ENCODE measurements around the gene CHID1.

DNA sequence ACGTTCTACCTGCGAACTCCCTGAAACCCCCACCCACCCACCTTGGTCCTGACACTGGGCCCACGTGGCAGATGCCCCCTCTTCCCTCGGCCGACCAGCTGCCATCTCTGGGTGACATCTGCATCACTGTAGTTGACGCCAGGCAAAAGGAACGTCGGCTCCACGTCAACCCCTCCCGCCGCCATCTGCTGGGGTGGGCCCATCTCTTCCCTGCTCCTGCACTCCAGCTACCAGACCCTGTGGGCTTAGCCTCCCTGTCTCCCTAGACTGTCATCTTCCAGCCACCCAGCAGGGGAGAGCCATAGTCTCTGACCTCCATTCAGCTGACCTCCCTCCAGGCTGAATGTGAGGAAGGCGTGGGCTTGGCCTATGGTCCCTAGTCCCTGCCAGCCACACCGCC is 21.4 kb downstream of the CHID1 start:
- TF ChIP-seq, protein P1, sequence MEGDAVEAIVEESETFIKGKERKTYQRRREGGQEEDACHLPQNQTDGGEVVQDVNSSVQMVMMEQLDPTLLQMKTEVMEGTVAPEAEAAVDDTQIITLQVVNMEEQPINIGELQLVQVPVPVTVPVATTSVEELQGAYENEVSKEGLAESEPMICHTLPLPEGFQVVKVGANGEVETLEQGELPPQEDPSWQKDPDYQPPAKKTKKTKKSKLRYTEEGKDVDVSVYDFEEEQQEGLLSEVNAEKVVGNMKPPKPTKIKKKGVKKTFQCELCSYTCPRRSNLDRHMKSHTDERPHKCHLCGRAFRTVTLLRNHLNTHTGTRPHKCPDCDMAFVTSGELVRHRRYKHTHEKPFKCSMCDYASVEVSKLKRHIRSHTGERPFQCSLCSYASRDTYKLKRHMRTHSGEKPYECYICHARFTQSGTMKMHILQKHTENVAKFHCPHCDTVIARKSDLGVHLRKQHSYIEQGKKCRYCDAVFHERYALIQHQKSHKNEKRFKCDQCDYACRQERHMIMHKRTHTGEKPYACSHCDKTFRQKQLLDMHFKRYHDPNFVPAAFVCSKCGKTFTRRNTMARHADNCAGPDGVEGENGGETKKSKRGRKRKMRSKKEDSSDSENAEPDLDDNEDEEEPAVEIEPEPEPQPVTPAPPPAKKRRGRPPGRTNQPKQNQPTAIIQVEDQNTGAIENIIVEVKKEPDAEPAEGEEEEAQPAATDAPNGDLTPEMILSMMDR (IDR thresholded peaks at IDR 0.05): no peak
- TF ChIP-seq POLR2A (IDR thresholded peaks at IDR 0.05) (no peak), POLR2AphosphoS5 (IDR thresholded peaks at IDR 0.05) (no peak)
